Measurements from ENCODE around the gene BAIAP2.
"Not testable (repeated sequence)": the region's sequence is repeated elsewhere in the genome, so short reads cannot be mapped to it uniquely, and the experiment has no call there.

The BAIAP2 gene

DNA sequence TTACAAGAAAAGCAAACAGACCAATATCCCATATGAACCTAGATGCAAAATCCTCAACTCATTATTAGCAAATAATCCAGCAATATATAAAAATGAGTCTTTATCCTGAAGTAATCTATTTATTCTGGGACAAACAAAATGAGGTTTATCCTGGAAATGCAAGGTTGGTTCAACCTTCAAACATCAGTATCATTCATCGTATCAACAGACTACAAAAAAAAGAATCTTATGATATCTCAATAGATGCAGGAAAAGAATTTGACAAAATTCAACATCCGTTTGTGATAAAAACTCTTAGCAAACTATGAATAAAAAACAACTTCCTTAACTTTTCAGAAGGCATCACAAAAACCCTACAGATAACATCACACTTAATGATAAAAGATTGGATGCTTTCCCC is 18.4 kb upstream of the BAIAP2 start:
- H3K36me3 ChIP-seq (ENCODE audit: insufficient read depth, low read length) = no peaks in the 10 kb centered on the region
- TF ChIP-seq POLR2AphosphoS5 (IDR thresholded peaks at IDR 0.05; ENCODE audit: borderline replicate concordance, low read depth, low read length) (no peak), FOXP2 (optimal IDR thresholded peaks at IDR 0.05; ENCODE audit: control extremely low read depth, extremely low read length, insufficient read depth) (no peak), EZH2 (IDR thresholded peaks at IDR 0.05) (no peak)
- H3K27ac ChIP-seq = no peak overlapping the region
- no peaks in the 10 kb centered on the region for H3K9me3 ChIP-seq (ENCODE audit: low read depth, low read length)
- H3K4me3 ChIP-seq = no peak overlapping the region
- H3K9ac ChIP-seq (ENCODE audit: insufficient read length) = no peak overlapping the region
- no peak for DNase-seq (ENCODE audit: low read depth, low spot score)

DNA sequence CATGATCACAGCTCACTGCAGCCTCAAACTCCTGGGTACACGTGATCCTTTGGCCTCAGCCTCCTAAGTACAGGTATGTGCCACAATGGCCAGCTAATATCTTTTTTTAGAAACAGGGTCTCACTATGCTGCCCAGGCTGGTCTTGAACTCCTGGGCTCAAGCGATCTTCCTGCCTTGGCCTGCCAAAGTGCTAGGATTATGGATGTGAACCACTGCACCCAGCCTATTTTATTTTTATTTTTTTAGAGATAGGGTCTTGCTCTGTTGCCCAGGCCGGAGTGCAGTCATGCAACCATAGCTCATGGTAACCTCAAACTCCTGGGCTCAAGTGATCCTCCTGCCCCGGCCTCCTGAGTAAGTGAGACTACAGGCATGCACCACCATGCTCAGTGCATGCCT is 17.6 kb upstream of the BAIAP2 start:
- not testable (repeated sequence) for DNase-seq (ENCODE audit: low read depth, low spot score); H3K4me3 ChIP-seq; H3K9me3 ChIP-seq (ENCODE audit: low read depth, low read length); H3K9ac ChIP-seq (ENCODE audit: insufficient read length); H3K36me3 ChIP-seq (ENCODE audit: insufficient read depth, low read length); H3K27ac ChIP-seq

DNA sequence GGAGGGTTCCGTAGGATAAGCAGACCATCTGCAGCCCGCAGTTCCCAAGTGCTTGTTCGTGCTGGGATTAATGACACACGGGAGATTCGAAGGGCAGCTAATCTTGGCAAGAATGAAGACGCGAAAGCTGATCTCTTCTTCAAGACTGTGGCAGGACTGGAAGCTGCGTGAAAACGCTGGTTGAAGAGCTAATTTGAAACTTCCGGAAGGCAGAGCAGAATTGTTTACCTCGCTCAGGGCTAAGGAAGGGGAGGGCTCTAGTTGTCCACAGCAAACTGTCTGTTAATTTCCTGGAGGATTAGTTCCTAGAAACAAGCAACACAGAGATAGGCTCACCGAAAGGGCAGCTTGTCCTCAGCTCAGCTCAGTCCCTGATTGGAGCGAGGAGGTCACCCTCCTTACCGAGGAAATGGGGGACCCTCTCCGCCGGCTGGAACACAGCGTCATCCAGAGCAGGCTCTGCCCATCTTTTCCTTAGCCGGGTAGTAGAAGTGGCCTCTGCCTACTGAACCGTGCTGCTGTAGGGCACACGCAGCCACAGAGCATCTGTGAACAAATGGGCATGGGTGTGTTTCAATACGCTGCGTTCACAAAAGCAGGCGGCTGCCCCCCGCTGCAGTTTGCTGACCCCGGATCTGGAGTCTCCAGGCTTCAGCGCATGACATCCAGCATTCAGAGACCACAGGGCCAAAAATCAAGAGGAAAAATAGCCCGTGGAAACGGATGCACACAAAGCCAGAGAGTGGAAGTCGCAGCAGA is 16.7 kb upstream of the BAIAP2 start:
- Histone ChIP-seq H3K9ac (ENCODE audit: insufficient read length) (peak overlapping the region; percentile 41), H3K9me3 (ENCODE audit: low read depth, low read length) (no peaks in the 10 kb centered on the region), H3K4me3 (peak overlapping the region; percentile 70), H3K36me3 (ENCODE audit: insufficient read depth, low read length) (no peaks in the 10 kb centered on the region), H3K27ac (no peak overlapping the region)
- no peak for TF ChIP-seq POLR2AphosphoS5 (IDR thresholded peaks at IDR 0.05; ENCODE audit: borderline replicate concordance, low read depth, low read length)
- TF ChIP-seq FOXP2 (optimal IDR thresholded peaks at IDR 0.05; ENCODE audit: control extremely low read depth, extremely low read length, insufficient read depth) = peak; percentile 83
- TF ChIP-seq EZH2 (IDR thresholded peaks at IDR 0.05) = no peak
- DNase-seq (ENCODE audit: low read depth, low spot score) = no peak

DNA sequence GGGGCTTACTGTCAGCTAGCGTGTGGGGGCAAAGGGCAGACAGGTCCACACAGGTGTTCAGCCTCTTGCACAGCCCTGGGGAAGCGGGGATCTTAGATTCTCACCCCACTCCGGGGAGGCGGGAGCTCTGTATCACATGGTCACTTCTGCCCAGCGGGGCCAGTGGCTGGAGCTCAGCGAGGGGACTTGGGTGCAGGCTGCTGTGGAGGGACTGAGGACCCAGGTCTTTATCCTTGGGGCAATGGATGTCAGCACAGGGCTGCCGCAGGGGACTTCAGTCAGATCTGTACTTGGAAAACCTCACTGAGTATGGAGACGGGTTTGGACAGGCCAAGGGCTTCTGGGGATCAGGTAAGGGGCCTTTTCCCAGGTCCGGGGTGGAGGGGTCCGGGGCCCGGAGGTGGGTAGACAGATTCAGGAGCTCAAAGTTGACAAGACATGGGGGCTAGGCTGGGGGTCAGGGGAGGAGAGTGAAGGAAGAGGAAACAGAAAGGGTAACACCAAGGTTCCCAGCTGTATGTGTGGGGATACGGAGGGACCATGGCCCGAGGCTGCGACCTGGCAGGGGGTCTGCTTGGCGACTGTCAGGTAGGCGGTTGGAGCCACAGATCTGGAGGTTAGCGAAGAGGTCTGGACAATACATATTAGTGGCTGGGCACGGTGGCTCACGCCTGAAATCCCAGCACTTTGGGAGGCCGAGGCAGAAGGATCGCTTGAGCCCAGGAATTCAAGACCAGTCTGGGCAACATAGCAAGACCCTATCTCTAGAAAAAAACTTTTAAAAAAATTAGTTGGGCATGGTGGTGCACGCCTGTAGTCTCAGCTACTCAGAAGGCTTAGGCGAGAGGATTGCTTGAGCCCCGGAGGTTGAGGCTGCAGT is 15.1 kb upstream of the BAIAP2 start:
- Histone ChIP-seq H3K36me3 (ENCODE audit: insufficient read depth, low read length) (no peaks in the 10 kb centered on the region), H3K9me3 (ENCODE audit: low read depth, low read length) (no peaks in the 10 kb centered on the region), H3K4me3 (no peak overlapping the region), H3K27ac (no peak overlapping the region), H3K9ac (ENCODE audit: insufficient read length) (no peak overlapping the region)
- TF ChIP-seq FOXP2 (optimal IDR thresholded peaks at IDR 0.05; ENCODE audit: control extremely low read depth, extremely low read length, insufficient read depth) (no peak), POLR2AphosphoS5 (IDR thresholded peaks at IDR 0.05; ENCODE audit: borderline replicate concordance, low read depth, low read length) (no peak), EZH2 (IDR thresholded peaks at IDR 0.05) (no peak)
- no peak for DNase-seq (ENCODE audit: low read depth, low spot score)

DNA sequence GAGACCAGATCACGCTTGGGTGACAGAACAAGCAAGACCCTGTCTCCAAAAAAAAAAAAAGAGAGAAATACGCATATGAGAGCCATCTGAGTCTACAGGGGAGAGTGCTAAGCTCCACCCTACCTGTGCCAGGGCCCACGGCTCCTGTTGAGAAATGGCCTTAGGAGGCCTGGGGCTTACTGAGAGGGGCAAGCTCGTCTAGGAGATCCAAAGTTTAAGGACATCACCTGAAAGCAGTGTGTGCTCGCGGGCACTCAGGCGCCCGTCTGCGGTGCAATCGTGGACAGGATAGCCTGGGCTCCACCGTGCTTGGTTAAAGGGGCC is 14.5 kb upstream of the BAIAP2 start:
- Histone ChIP-seq H3K9ac (ENCODE audit: insufficient read length) (no peak overlapping the region), H3K36me3 (ENCODE audit: insufficient read depth, low read length) (no peaks in the 10 kb centered on the region), H3K27ac (no peak overlapping the region), H3K4me3 (no peak overlapping the region), H3K9me3 (ENCODE audit: low read depth, low read length) (no peaks in the 10 kb centered on the region)
- TF ChIP-seq EZH2 (IDR thresholded peaks at IDR 0.05) (no peak), FOXP2 (optimal IDR thresholded peaks at IDR 0.05; ENCODE audit: control extremely low read depth, extremely low read length, insufficient read depth) (no peak), POLR2AphosphoS5 (IDR thresholded peaks at IDR 0.05; ENCODE audit: borderline replicate concordance, low read depth, low read length) (no peak)
- no peak for DNase-seq (ENCODE audit: low read depth, low spot score)

DNA sequence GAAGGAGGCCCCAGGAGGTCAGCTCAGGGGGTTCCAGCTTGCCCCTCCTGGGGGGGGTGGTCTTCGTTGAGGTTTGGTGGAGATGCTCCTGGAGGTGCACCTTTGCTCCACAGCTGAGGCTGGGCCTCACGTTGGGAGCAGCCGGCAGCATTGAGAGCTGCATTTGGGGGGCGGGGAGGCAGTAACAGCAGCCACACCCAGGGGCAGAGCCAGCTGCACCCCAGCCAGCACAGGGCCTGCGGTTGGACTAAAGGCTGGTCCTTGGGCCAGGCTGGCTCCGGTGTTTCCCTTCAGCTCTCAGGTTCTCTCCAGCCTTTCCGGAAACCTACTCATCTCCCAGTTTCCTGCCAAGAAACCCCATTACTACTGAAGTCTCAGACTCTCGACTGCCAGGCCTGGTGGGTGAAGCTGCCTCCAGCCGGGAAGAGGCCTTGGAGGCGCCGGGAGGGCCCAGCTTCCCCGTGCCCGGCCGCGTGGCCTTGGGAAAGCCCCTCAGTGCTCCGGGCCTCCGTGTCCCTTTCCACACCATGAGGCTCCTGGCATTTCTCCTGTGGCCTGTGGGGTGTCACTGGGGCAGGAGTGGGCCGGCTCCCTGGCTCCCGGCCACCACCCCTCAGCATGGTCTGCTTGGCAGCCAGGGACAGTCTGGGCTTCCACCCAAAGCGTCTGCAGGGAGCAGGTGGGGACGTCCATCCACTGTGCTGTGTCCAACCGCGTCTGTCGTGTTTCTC is 14.0 kb upstream of the BAIAP2 start:
- H3K27ac ChIP-seq = no peak overlapping the region
- no peaks in the 10 kb centered on the region for H3K9me3 ChIP-seq (ENCODE audit: low read depth, low read length)
- no peak for DNase-seq (ENCODE audit: low read depth, low spot score)
- H3K9ac ChIP-seq (ENCODE audit: insufficient read length) = no peak overlapping the region
- no peak for TF ChIP-seq EZH2 (IDR thresholded peaks at IDR 0.05)
- TF ChIP-seq POLR2AphosphoS5 (IDR thresholded peaks at IDR 0.05; ENCODE audit: borderline replicate concordance, low read depth, low read length) = no peak
- TF ChIP-seq FOXP2 (optimal IDR thresholded peaks at IDR 0.05; ENCODE audit: control extremely low read depth, extremely low read length, insufficient read depth) = no peak
- H3K36me3 ChIP-seq (ENCODE audit: insufficient read depth, low read length) = no peaks in the 10 kb centered on the region
- H3K4me3 ChIP-seq = no peak overlapping the region

DNA sequence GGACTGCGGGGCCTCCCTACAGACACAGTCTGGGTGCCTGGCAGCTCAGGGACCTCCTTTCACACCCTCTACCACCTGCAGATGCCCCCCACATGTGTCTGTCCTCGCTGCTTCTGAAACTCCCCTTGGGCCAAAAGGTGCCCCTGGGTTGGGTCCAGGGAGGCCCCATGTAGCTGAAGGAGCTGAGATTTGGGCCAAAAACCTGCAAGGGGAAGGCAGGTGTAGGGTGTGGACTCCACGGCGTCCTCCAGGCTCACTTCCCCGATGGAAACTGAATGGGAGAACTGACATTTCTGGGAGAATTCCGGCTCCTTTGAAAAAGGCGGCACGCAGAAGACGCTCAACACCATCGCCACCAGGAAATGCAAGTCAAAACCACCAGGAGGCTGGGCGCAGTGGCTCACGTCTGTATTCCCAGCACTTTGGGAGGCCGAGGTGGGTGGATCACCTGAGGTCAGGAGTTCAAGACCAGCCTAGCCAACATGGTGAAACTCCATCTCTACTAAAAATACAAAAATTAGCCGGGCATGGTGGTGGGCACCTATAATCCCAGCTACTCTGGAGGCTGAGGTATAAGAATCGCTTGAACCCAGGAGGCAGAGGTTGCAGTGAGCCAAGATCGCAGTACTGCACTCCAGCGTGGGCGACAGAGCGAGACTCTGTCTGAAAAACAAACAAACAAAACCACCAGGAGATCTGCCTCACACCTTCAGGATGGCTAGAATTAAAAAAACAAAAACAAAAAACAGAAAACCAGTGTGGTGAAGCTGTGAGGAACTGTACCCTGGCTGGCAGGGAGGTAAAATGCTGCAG is 13.2 kb upstream of the BAIAP2 start:
- no peaks in the 10 kb centered on the region for H3K9me3 ChIP-seq (ENCODE audit: low read depth, low read length)
- H3K27ac ChIP-seq = no peak overlapping the region
- no peak for DNase-seq (ENCODE audit: low read depth, low spot score)
- H3K9ac ChIP-seq (ENCODE audit: insufficient read length) = no peak overlapping the region
- TF ChIP-seq EZH2 (IDR thresholded peaks at IDR 0.05) (no peak), FOXP2 (optimal IDR thresholded peaks at IDR 0.05; ENCODE audit: control extremely low read depth, extremely low read length, insufficient read depth) (no peak)
- H3K36me3 ChIP-seq (ENCODE audit: insufficient read depth, low read length) = no peaks in the 10 kb centered on the region
- H3K4me3 ChIP-seq = no peak overlapping the region

DNA sequence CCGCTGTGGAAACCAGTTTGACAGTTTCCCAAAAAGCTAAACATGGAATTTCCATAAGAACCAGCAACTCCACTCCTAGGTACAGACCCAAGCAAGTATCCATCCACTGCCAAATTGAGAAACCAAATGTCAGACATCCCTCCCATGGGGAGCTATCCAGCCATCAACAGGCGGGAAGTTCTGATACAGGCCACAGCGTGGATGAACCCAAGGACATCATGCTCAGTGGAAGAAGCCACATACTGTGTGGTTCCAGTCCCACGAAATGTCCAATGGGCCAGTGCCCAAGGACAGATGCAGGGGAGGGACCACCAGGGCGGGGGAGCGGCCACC is 12.6 kb upstream of the BAIAP2 start:
- no peak for DNase-seq (ENCODE audit: low read depth, low spot score)
- Histone ChIP-seq H3K27ac (no peak overlapping the region), H3K9me3 (ENCODE audit: low read depth, low read length) (no peaks in the 10 kb centered on the region), H3K4me3 (no peak overlapping the region), H3K36me3 (ENCODE audit: insufficient read depth, low read length) (no peaks in the 10 kb centered on the region), H3K9ac (ENCODE audit: insufficient read length) (no peak overlapping the region)
- TF ChIP-seq POLR2AphosphoS5 (IDR thresholded peaks at IDR 0.05; ENCODE audit: borderline replicate concordance, low read depth, low read length) (no peak), EZH2 (IDR thresholded peaks at IDR 0.05) (no peak), FOXP2 (optimal IDR thresholded peaks at IDR 0.05; ENCODE audit: control extremely low read depth, extremely low read length, insufficient read depth) (no peak)
